Vagina (tissue), 2 donors: ENCODE measurements around the gene EAF1.

Experiments
- CTCF ChIP-seq, 3 experiments: fragments of 450-650 bp in 2 of 3; fragments of 200-600 bp in 1 of 3; sonication (generic) in 1 of 3; IDR thresholded peaks; one replicate each; pipeline ENCODE4 v1.5.1; 2017 to 2019; ENCODE audit warnings: antibody characterized with exemption in 3 of 3, mild to moderate bottlenecking in 2 of 3, moderate library complexity in 2 of 3
- POLR2A ChIP-seq, 2 donors: fragments of 450-650 bp; IDR thresholded peaks; one replicate each; pipeline ENCODE4 v1.6.1; 2017; ENCODE audit warnings: antibody characterized with exemption in 2 of 2, mild to moderate bottlenecking in 2 of 2, moderate library complexity in 2 of 2
- POLR2AphosphoS5 ChIP-seq, 2 donors: sonication (generic); formaldehyde crosslinking; IDR thresholded peaks; one replicate each; pipeline ENCODE4 v1.9.0; 2017; ENCODE audit warnings: antibody characterized with exemption in 2 of 2, mild to moderate bottlenecking in 2 of 2, low read depth in 1 of 2; ENCODE audit not compliant: insufficient read depth in 1 of 2

DNA sequence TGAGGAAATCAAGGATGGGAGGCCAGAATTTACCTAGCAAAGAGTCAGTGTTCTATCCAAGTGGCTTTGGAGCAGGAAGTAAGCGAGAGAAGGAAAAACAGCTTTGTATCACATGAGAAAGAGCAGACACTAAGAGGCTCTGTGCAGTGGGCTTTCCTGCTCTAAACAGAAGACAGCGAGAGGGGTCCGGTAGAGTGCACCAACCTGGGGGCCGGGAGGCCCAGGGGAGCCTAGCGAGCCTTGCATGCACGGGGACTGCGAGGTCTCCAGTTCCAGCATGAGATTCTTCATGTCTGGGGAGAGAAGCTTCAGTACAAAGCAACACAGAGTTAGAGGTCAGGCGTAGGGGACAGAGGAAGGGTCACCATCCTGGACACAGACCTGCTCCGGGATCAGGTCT, 60.6 kb downstream of the EAF1 start:
- TF ChIP-seq POLR2A (IDR thresholded peaks at IDR 0.05) (no peak), CTCF (IDR thresholded peaks at IDR 0.05) (no peak), POLR2AphosphoS5 (IDR thresholded peaks at IDR 0.05; ENCODE audit: insufficient read depth in 1 of 2, low read depth in 1 of 2) (no peak)
